NCI-H1436 treated with DMSO at 0.1 percent for 48 hours (cell line): Measurements from ENCODE around the gene ELAVL1.
"Not testable (repeated sequence)": the region's sequence is repeated elsewhere in the genome, so short reads cannot be mapped to it uniquely, and the experiment has no call there.

ENCODE experiments used
- DNase-seq: peaks from one replicate; lab custom pipeline; 2025; lab: John Stamatoyannopoulos, UW

Gene ELAVL1

DNA sequence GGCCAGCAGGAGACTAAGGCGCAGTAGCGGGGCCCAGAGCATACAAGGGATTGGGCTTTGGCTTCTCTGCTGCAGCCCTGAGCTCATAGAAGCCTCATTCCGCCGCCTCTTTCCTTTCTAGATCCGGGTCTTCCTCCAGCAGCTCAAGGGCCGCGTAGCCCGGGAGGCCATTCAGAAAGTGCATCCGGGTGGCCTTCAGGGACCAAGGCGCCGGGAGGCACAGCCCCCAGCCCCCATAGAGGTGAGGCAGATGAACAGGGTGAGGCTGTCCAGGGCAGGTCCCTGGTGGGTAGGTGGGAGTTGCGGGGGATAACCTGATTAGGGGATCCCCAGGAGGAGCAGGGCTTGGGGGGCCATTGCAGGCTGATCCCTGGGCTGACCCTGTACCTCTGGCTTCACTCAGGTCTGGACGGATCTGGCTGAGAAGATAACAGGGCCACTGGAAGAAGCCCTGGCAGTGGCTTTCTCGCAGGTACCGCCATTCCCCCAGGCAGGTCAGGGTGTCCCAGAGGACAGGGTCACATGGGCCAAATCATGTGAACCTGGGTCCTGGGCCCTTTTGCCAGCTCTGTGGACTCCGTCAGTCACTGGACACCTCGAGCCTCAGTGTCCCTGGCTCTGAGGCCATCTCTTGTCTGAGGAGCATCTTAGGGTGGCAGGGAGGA lies 84.0 kb downstream of the ELAVL1 start:
- no peak for DNase-seq

- DNase-seq = peak; percentile 57
Measured at GRCh38 chr19:7920519-7921301, 84.7 kb downstream of the ELAVL1 start.

DNA sequence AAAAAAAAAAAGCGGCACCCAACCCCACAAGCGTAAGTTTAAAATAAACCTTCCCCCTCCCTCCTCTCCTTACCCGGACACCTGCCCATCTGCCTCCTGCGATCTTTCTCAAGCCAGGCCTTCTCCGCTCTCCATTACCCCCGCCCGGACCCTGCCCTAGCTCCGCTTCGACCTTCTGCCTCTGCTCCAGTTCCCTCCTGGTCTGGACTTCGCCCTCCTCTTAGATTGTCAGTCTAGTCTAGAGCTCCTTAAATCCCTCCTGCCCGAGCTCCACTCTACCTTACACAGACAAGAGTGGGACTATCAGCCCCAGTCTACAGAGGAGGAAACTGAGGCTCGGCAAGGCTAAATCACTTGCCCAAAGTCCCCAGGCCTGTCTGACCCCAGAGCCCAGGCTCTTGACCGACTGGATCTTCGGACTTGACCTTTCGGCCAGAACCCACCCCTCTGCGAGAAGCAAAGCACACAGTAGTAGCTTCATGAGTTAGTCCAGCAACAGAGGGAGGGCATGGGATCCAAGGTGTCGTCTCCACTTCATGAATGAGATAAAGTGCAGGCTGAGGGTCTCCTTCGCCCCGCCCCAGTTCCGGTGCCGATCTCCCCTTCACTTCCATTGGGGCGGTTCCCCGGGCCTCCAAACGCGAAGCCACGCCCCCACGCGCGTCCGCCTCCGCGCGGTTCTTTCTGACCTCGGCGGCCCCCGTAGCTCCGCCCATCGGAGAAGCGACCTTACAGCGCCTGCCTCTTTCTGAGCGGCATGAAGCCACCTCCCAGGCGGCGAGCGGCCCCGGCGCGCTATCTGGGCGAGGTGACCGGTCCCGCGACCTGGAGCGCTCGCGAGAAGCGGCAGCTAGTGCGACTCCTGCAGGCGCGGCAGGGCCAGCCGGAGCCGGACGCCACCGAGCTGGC lies 85.6 kb downstream of the ELAVL1 start, which contains the start of gene SNAPC2:
Gene SNAPC2, plus strand, starts transcription at position 729 of the 909 bp plus-strand sequence. Its CDS starts 29 bp downstream, at position 758.
- DNase-seq = peak; percentile 71

GRCh38 chr19:7918615-7919421 lies 86.6 kb downstream of the ELAVL1 start:
- DNase-seq = no peak

- DNase-seq = not testable (repeated sequence)
Measured at GRCh38 chr19:7918062-7918614, 87.3 kb downstream of the ELAVL1 start.

DNA sequence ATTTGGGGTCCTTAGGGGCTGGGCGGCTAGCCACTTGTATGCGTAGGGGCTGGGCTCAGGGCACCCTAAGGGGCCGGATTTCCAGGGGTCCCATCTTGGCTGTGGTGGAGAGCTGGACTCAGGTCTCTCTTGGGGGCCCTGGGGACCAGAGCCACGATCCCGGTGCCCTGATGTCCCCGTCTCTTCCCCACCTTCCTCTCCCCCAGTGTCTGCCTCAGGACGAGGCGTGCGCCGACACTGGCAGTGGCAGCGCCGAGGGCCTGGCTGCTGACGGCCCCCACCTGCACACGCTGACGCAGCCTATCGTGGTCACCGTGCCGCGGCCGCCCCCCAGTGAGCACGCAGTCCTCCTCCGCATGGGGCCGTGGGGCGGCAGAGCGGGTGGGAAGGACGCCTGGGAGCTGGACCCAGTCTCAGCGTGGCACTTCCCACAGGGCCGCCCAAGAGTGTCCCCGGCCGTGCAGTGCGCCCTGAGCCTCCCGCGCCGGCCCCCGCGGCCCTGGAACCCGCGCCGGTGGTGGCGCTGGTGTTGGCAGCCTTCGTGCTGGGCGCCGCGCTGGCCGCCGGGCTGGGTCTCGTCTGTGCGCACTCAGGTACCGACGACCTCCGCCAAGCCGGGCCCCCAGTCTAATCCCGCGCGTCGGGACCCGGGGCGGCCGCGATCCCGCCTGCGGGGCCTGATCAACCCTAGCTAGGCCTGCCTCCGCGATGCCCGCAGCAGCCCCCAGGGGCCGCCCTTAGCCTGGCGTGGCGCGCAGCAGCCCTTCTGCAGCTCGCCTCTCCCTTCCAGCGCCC lies 88.0 kb downstream of the ELAVL1 start:
- DNase-seq = no peak

GRCh38 chr19:7916955-7917266 lies 88.5 kb downstream of the ELAVL1 start:
- no peak for DNase-seq

- no peak for DNase-seq
Measured at GRCh38 chr19:7916103-7916954, 89.1 kb downstream of the ELAVL1 start.

- DNase-seq = no peak
Measured at GRCh38 chr19:7915250-7916102, 90.0 kb downstream of the ELAVL1 start.

- no peak for DNase-seq
Measured at GRCh38 chr19:7914598-7915045, 90.8 kb downstream of the ELAVL1 start, which contains the start of gene TGFBR3L. TSS of gene TGFBR3L (plus strand) at chr19:7914830.

- no peak for DNase-seq
Measured at GRCh38 chr19:7914099-7914498, 91.3 kb downstream of the ELAVL1 start.

- no peak for DNase-seq
Measured at GRCh38 chr19:7913652-7914051, 91.8 kb downstream of the ELAVL1 start.

DNA sequence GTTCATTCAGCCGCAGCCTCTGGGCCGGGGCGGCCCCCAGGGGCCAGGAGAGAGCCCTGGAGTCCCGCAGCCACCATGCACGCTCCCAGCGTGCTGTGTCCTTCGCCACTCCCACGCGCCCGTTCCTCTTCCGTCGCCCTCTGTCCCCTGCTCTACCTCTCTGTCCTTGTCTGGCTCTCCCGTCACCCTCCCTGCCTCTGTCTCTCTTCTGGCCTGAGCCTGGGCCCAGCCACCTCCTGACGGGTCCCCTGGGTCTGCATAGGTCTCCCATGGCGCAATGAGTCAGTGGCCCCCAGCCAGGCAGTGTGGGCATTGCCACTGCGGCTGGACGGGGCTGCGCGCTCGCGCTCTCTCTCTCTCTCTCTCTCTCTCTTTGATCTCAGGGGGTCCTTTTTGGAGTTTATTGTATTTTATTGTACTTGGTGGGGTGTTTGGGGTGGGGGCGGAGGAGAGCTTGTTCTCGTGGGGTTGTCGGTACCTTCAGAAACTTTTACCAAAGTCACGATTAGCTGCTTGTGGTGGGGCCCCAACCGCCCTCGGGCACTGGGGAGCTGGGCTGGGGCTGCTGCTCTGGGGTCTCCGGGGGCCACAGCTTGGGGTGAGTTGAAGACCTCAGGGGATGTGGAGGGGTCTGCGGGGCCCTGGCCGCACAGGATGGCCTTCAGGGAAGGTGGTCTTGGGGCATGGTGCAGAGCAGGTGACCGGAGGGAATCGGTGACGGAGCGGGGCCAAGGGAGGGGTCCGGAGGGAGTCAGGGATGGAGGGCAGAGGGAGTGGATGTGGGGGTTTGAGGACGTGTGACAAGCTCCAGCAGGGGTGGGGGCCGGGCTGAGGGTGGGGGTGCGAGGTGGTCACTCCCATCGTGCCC lies 92.5 kb downstream of the ELAVL1 start:
- DNase-seq = no peak

DNA sequence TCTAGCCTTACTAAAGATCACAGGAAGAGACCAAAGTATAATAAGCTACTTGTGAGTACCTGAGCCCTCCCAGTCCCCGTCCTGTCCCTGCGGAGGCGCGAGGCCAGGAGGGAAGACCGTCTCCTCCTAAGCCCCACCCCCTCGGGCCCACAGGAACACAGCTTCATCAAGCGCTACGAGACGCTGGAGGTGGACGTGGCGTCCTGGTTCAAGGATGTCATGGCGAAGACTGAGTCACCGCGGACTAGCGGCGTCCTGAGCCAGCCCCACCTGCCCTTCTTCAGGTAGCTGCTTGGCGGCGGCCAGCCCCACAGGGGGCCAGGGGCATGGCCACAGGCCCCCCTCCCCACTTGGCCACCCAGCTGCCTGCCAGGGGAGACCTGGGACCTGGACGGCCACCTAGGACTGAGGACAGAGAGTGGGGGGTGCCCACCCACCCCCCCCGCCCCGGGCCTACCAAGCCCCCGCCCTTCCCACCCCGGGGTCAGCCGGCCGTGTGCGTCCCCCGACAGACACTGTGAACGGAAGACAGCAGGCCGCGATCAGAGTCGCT lies 93.2 kb downstream of the ELAVL1 start:
- no peak for DNase-seq

DNA sequence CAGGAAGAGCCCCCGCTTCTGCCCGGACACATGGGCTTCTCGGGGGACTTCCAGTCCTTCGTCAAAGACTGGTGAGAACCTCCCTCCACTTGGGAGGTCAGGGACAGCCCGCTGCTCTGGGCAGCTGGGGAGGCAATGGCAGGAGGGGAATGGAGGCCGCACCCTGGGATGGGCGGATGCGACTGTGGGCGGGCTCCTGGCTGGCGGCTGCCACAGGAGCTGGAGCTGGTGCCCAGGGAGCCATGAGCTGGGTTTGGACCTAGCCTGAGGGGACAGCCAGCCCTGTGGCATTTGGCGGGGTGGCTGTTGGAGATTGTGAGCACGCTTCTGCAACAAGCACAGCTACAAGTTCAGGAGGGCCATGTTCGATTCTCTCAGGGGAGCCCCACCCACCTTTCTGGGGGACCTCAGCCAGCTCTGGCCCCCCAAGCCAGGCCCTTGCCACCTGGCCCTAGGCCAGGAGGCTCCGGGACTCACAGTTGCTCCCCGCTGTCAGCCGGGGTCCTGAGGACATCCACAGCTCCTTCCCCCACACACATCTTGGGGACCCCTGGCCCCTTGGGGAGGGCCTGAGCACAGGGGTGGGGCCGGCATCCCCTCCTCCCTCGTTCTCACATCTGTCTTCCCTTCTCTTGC lies 93.8 kb downstream of the ELAVL1 start:
- no peak for DNase-seq

DNA sequence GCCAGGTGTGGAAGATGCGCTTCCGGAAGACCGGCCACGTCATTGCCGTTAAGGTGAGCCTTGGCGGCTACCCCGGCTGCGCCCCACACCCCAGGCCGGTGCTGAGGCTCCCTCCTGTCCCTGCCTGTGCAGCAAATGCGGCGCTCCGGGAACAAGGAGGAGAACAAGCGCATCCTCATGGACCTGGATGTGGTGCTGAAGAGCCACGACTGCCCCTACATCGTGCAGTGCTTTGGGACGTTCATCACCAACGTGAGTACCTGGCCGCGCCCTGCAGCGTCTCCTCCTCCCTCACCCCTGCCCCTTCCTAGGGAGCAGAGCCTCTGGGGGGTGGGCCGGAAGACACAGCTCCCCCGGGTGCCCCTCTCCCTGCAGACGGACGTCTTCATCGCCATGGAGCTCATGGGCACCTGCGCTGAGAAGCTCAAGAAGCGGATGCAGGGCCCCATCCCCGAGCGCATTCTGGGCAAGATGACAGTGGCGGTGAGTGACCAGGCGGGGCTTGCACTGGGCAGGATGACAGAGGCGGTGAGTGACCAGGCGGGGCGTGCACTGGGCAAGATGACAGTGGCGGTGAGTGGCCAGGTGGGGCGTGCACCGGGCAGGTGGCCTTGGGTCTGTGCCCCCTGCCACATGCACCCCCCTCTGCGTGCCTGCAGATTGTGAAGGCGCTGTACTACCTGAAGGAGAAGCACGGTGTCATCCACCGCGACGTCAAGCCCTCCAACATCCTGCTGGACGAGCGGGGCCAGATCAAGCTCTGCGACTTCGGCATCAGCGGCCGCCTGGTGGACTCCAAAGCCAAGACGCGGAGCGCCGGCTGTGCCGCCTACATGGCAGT lies 94.9 kb downstream of the ELAVL1 start:
- no peak for DNase-seq
